Dermis microvascular lymphatic vessel endothelial cell (primary cell): ENCODE measurements around the gene VDR. TPM values are rescaled to one million over a fixed set of nuclear protein-coding genes. Genes with fewer than 3 reads are reported as not detected.

Experiments used
- DNase-seq, 2 donors: peaks; one replicate each; pipeline versions ENCODE4 v3.0.0 to v3.0.0-alpha.2; 2010; ENCODE audit warnings: low read depth in 2 of 2
- total RNA-seq: library from RNA; depleted of rRNA; stranded (reverse); fragments of >200 nt; gene quantifications from 2 replicates; pipeline ENCODE4 v1.2.1, GENCODE V29; 2014

VDR gene
- total RNA-seq, 1 donor from 2014 or later: under 0.01 TPM

GRCh38 chr12:47894652-47895051 is 10.1 kb downstream of the VDR start:
- DNase-seq: no peak

GRCh38 chr12:47894068-47894467 is 10.7 kb downstream of the VDR start:
- DNase-seq: no peak

- no peak for DNase-seq
Observed at GRCh38 chr12:47892819-47893218, 12.0 kb downstream of the VDR start.

GRCh38 chr12:47891356-47891755 is 13.4 kb downstream of the VDR start:
- DNase-seq: no peak

GRCh38 chr12:47889040-47889439 is 15.8 kb downstream of the VDR start:
- DNase-seq: no peak

GRCh38 chr12:47888153-47888819 is 16.5 kb downstream of the VDR start:
- no peak for DNase-seq

GRCh38 chr12:47887529-47887928 is 17.3 kb downstream of the VDR start:
- no peak for DNase-seq

- no peak for DNase-seq
Observed at GRCh38 chr12:47886510-47887240, 18.1 kb downstream of the VDR start.

GRCh38 chr12:47885566-47885965 is 19.2 kb downstream of the VDR start:
- no peak for DNase-seq

- DNase-seq: no peak
Observed at GRCh38 chr12:47885012-47885501, 19.7 kb downstream of the VDR start.

- no peak for DNase-seq
Observed at GRCh38 chr12:47884501-47884900, 20.3 kb downstream of the VDR start.

GRCh38 chr12:47883663-47884195 is 21.1 kb downstream of the VDR start:
- DNase-seq: no peak

- DNase-seq: no peak
Observed at GRCh38 chr12:47882781-47883546, 21.8 kb downstream of the VDR start.

GRCh38 chr12:47881826-47882427 is 22.9 kb downstream of the VDR start:
- DNase-seq: peak in 1 of 2 donors; percentile 22

GRCh38 chr12:47881051-47881450 is 23.7 kb downstream of the VDR start:
- no peak for DNase-seq

- DNase-seq: no peak
Observed at GRCh38 chr12:47878918-47879481, 25.8 kb downstream of the VDR start.

GRCh38 chr12:47878293-47878917 is 26.4 kb downstream of the VDR start:
- DNase-seq: no peak

GRCh38 chr12:47877081-47877480 is 27.7 kb downstream of the VDR start:
- no peak for DNase-seq

- no peak for DNase-seq
Observed at GRCh38 chr12:47876440-47876960, 28.3 kb downstream of the VDR start.

GRCh38 chr12:47875746-47876439 is 28.9 kb downstream of the VDR start:
- no peak for DNase-seq
